ENCODE data around the gene DPRX.

DPRX gene

GRCh38 chr19:53631949-53632407 lies at the start of gene DPRX:
TSS of gene DPRX (plus strand) at chr19:53631999. CDS start at chr19:53632107, 108 bp downstream.
- no peak for DNase-seq

- no peak for DNase-seq
Observed at GRCh38 chr19:53583181-53583580, 48.6 kb upstream of the DPRX start.

- DNase-seq: no peak
Observed at GRCh38 chr19:53586277-53586691, 45.5 kb upstream of the DPRX start.

GRCh38 chr19:53594811-53595509 lies 36.8 kb upstream of the DPRX start:
- DNase-seq: no peak

- DNase-seq: no peak
Observed at GRCh38 chr19:53595510-53595867, 36.3 kb upstream of the DPRX start.

GRCh38 chr19:53596056-53596455 lies 35.7 kb upstream of the DPRX start:
- DNase-seq: no peak

GRCh38 chr19:53597023-53597422 lies 34.8 kb upstream of the DPRX start:
- no peak for DNase-seq

- DNase-seq: no peak
Observed at GRCh38 chr19:53598361-53598760, 33.4 kb upstream of the DPRX start.

GRCh38 chr19:53600217-53600616 lies 31.6 kb upstream of the DPRX start:
- DNase-seq: no peak

- no peak for DNase-seq
Observed at GRCh38 chr19:53606031-53606430, 25.8 kb upstream of the DPRX start.

GRCh38 chr19:53608381-53608780 lies 23.4 kb upstream of the DPRX start:
- DNase-seq: no peak

- no peak for DNase-seq
Observed at GRCh38 chr19:53612762-53613526, 18.9 kb upstream of the DPRX start.

GRCh38 chr19:53621885-53622740 lies 9.7 kb upstream of the DPRX start:
- DNase-seq: no peak

GRCh38 chr19:53624771-53625545 lies 6.8 kb upstream of the DPRX start:
- DNase-seq: no peak

- DNase-seq: no peak
Observed at GRCh38 chr19:53626486-53626885, 5.3 kb upstream of the DPRX start.

GRCh38 chr19:53626976-53627375 lies 4.8 kb upstream of the DPRX start:
- no peak for DNase-seq

GRCh38 chr19:53634768-53635167 lies 3.0 kb downstream of the DPRX start:
- no peak for DNase-seq

GRCh38 chr19:53639471-53639870 lies 7.7 kb downstream of the DPRX start:
- no peak for DNase-seq

- DNase-seq: no peak
Observed at GRCh38 chr19:53642381-53643099, 10.7 kb downstream of the DPRX start.

GRCh38 chr19:53644061-53644816 lies 12.4 kb downstream of the DPRX start:
- no peak for DNase-seq

- DNase-seq: no peak
Observed at GRCh38 chr19:53646144-53646543, 14.3 kb downstream of the DPRX start.

Data from activated T-cell treated with anti-CD3 and anti-CD28 coated beads, Interleukin-2, amount 50 U/mL, for 1 hour (primary cell).